Measurements from ENCODE around the gene MLLT6.

Gene MLLT6

DNA sequence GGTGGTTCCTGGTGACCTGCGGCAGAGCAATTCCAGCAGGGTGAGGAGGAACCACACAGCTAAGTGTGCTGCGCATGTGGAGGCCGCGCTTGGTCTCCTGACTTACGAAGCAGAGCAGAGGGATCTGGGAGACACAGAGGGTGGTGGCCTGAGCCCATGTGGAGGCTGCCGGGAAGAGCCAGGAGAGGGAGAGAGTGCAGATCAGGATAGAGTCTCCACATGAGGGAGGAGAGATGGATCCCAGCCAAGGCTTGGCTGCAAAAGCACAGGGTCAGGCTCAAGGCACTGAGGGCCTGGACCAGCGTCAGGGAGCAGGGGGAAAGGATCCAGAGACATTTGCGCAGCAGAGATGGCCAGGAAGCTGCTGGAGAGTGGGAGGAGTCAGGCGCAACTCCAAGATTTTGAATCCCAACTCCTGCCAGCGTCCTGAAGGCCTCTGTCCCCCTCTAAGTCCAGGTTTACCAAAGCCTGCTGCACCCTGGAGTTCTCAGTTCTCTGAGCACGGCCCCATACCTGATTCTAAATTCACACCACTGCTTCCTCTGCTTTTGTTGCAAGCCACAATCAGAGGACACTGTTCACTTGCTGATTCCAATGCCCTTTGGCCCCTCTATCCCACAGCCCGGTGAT lies 11.3 kb upstream of the MLLT6 start:
- Histone ChIP-seq H3K4me3 (no peak overlapping the region), H3K36me3 (no peaks in the 10 kb centered on the region), H3K9me3 (no peaks in the 10 kb centered on the region), H3K27me3 (no peaks in the 10 kb centered on the region), H3K4me1 (peaks cover 0 to 13% (median 10%) of the 10 kb centered on the region in 4 donors), H3K27ac (peak overlapping the region; percentile 67 to 72)
- TF ChIP-seq, protein P1, sequence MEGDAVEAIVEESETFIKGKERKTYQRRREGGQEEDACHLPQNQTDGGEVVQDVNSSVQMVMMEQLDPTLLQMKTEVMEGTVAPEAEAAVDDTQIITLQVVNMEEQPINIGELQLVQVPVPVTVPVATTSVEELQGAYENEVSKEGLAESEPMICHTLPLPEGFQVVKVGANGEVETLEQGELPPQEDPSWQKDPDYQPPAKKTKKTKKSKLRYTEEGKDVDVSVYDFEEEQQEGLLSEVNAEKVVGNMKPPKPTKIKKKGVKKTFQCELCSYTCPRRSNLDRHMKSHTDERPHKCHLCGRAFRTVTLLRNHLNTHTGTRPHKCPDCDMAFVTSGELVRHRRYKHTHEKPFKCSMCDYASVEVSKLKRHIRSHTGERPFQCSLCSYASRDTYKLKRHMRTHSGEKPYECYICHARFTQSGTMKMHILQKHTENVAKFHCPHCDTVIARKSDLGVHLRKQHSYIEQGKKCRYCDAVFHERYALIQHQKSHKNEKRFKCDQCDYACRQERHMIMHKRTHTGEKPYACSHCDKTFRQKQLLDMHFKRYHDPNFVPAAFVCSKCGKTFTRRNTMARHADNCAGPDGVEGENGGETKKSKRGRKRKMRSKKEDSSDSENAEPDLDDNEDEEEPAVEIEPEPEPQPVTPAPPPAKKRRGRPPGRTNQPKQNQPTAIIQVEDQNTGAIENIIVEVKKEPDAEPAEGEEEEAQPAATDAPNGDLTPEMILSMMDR (IDR thresholded peaks at IDR 0.05): peak in 1 of 2 experiments; percentile 5
- intact Hi-C loops (cut with DNase I; ENCODE audit: low total_unique reads): no loop called here
- DNase-seq: peak; percentile 88 to 96

DNA sequence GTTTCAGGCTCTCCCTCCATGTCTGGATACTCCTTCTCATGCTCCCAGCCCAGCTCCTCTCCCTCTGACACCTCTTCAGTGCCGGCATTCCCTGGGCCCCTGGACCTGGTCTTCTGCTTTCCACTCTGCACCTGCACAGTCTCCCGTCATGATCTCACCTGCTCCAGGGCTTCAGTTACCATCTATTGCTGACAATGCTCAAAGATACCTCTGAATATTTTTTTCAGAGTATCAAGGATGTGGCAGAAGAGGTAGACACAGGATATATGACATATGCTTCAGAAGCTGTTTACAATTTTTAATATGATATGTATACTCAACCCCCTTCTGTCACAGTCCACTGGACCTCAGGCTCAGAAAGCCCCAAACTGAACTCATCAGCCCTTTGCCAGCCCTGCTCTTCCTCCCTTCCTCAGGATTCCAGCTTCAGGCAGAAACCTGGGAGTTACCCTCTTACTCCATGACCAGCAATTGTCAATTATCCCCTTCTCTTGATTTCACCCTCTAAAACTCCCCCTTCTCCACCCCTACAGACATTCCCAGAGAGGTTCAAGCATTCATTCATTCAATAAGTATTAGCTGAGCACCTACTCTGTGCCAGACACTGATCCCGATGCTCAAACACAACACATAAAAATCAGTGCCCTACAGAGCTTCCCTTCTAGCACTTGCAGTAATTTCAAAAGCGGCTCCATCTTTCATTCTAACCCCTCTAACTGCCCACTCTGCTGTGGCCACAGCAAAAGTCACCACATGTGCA lies 7.8 kb upstream of the MLLT6 start:
- H3K27ac ChIP-seq: no peak overlapping the region
- no peak for DNase-seq
- TF ChIP-seq, protein P1 (IDR thresholded peaks at IDR 0.05): no peak

DNA sequence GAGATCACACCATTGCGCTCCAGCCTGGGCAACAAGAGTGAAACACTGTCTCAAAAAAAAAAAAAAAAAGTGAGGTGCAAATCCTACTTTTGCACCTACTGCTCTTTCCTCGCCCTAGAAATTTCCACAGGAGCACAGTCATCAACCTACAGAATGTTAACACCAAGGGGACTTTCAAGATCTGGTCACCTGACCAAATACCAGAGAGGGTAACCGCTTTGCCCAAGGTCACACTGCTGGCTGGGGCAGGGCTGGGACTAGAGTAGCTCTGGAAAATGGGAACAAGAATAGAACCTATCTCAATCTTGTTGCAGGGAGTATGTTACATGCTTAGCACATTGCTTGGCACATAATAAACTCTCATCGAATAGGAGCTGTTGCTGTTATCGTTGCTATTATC lies 6.3 kb upstream of the MLLT6 start:
- Histone ChIP-seq H3K9me3 (no peaks in the 10 kb centered on the region), H3K36me3 (no peaks in the 10 kb centered on the region), H3K27ac (no peak overlapping the region), H3K27me3 (no peaks in the 10 kb centered on the region), H3K4me1 (peaks cover 0 to 26% (median 20%) of the 10 kb centered on the region in 4 donors), H3K4me3 (no peak overlapping the region)
- TF ChIP-seq, protein P1 (IDR thresholded peaks at IDR 0.05): no peak
- intact Hi-C loops (cut with DNase I; ENCODE audit: low total_unique reads): no loop called here
- DNase-seq: no peak

More for the DNA sequence above, 7.8 kb upstream of the MLLT6 start:
- Histone ChIP-seq H3K27me3 (no peaks in the 10 kb centered on the region), H3K4me3 (no peak overlapping the region), H3K4me1 (peaks cover 0 to 21% (median 19%) of the 10 kb centered on the region in 4 donors), H3K36me3 (no peaks in the 10 kb centered on the region), H3K9me3 (no peaks in the 10 kb centered on the region)
- intact Hi-C loops (cut with DNase I; ENCODE audit: low total_unique reads): no loop called here

DNA sequence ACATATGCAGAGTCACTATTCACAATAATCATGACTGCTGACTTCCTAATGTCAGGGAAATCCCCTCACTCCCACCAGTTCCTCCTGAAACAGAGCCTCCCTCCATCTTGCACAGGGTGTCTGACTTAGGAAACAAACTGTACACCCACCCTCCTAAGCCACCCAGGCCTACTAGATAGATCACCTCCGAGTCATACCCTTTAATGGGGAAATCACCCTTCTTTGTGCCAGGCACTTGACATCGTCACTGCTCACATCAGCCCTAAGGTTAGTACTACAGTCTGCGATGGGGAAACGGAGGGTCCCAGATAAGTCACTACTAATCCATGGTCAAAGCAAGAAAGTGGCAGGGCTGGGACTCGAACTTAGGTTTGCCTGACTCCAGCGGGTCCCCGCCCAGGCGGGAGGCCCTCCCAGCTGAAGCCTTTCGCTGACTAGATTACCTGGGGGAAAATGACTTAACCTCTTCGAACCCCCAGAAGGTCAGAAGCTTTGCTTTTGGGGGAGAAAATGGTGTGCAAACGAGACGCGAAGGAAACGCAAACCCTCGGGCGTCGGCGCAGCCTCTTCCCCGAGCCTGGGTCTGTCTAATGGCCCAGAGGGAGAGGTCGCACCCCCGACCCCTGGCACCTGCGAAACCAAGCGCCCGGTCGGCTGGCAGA lies 3.4 kb upstream of the MLLT6 start:
- intact Hi-C loops (cut with DNase I; ENCODE audit: low total_unique reads): no loop called here
- Histone ChIP-seq H3K27ac (peak overlapping the region; percentile 94 to 96), H3K27me3 (no peaks in the 10 kb centered on the region), H3K9me3 (no peaks in the 10 kb centered on the region), H3K36me3 (no peaks in the 10 kb centered on the region), H3K4me1 (peaks cover under 1 to 29% (median 17%) of the 10 kb centered on the region in 4 donors), H3K4me3 (peak overlapping the region; percentile 96 to 97)
- no peak for DNase-seq
- TF ChIP-seq, protein P1 (IDR thresholded peaks at IDR 0.05): no peak

DNA sequence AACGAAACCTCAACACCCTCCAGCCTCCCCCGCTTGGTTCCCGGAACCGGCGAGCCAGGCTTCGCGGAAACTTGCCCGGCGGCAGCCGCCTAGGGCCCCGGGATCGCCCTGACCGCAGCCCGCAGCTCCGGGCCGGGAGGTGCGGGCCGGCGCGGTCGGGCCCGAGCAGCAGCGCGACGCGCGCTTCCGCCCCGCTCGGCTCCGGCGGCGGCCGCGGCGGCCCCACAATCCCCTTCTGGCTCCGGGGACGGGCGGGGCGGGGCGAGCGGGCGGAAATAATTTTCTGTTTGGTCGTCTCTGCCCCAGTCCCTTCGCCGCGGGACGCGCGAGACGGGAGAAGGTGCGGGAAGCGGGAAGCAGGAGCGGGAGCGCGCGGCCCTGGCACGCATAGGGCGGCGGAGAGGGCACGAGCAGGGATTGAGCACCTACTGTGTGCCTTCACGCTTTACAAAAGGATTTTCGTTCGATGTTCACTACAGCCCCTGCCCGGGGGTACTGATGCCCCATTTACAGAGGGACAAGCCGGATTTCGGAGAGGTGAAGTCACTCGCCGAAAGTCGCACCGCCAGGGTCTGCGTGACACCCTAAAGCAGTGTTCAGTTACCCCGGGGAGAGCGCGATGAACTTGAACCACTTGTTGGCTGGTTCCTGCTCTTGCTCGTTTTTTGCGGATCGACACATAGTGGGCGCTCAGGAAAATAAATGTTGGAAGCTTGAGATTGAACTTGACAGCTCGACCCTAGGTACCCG lies 2.7 kb upstream of the MLLT6 start:
- Histone ChIP-seq H3K4me3 (peak overlapping the region; percentile 96 to 97), H3K4me1 (peaks cover 3 to 36% (median 24%) of the 10 kb centered on the region in 4 donors), H3K9me3 (no peaks in the 10 kb centered on the region), H3K36me3 (peaks cover 0 to 1% (median 0%) of the 10 kb centered on the region in 3 donors), H3K27me3 (no peaks in the 10 kb centered on the region), H3K27ac (peak overlapping the region; percentile 94 to 96)
- TF ChIP-seq, protein P1 (IDR thresholded peaks at IDR 0.05): no peak
- peak; percentile 87 to 94 for DNase-seq
- intact Hi-C loops (cut with DNase I; ENCODE audit: low total_unique reads): no loop called here

Measured in tibial artery (tissue), 4 donors.